HepG2 (cell line): Measurements from ENCODE around the gene RAB40C. TPM values are rescaled to one million over a fixed set of nuclear protein-coding genes. Genes with fewer than 3 reads are reported as not detected.

Experiments used
- ADNP ChIP-seq: sonication (generic); formaldehyde crosslinking; IDR thresholded peaks from 2 replicates; pipeline ENCODE4 v1.4.0; 2020; ENCODE audit warnings: missing genetic modification reagents
- CEBPB ChIP-seq: IDR thresholded peaks from 2 replicates; pipeline ENCODE4 v1.6.1; 2011; ENCODE audit warnings: low read depth, low read length, improper control_type of control experiment, borderline replicate concordance
- HHEX ChIP-seq: IDR thresholded peaks from 2 replicates; pipeline ENCODE4 v1.6.1; 2016; ENCODE audit warnings: control low read depth
- HOXA3 ChIP-seq: sonication (generic); formaldehyde crosslinking; IDR thresholded peaks from 2 replicates; pipeline ENCODE4 v1.5.0; 2020; ENCODE audit warnings: missing genetic modification reagents
- IRX3 ChIP-seq: sonication (generic); formaldehyde crosslinking; IDR thresholded peaks from 2 replicates; pipeline ENCODE4 v1.8.1; 2023; ENCODE audit warnings: mild to moderate bottlenecking, low read depth, missing genetic modification reagents, borderline replicate concordance
- KDM1A ChIP-seq: IDR thresholded peaks from 2 replicates; pipeline ENCODE4 v1.6.1; 2016; ENCODE audit warnings: missing compliant biosample characterization
- MEIS2 ChIP-seq: sonication (generic); formaldehyde crosslinking; IDR thresholded peaks from 2 replicates; pipeline ENCODE4 v1.9.0; 2021; ENCODE audit warnings: mild to moderate bottlenecking, missing genetic modification reagents
- PRMT3 ChIP-seq: sonication (generic); formaldehyde crosslinking; IDR thresholded peaks from 2 replicates; pipeline ENCODE4 v1.8.1; 2022; ENCODE audit warnings: low read depth, mild to moderate bottlenecking, moderate library complexity, missing genetic modification reagents, borderline replicate concordance
- SP1 ChIP-seq, 2 experiments: fragments of 450-650 bp in 1 of 2; sonication (generic) in 1 of 2; formaldehyde crosslinking in 1 of 2; IDR thresholded peaks; 2 replicates each; pipeline versions ENCODE4 v1.4.0 to v1.6.1; 2016 to 2020; ENCODE audit warnings: missing genetic modification reagents in 1 of 2
- TBX2 ChIP-seq: sonication (generic); formaldehyde crosslinking; IDR thresholded peaks from 2 replicates; pipeline ENCODE4 v1.5.0; 2020; ENCODE audit warnings: missing genetic modification reagents, mild to moderate bottlenecking, borderline replicate concordance
- TRAFD1 ChIP-seq: sonication (generic); formaldehyde crosslinking; IDR thresholded peaks from 2 replicates; pipeline ENCODE4 v1.5.1; 2020; ENCODE audit warnings: missing genetic modification reagents, mild to moderate bottlenecking, borderline replicate concordance
- U2AF1 ChIP-seq: fragments of 200-400 bp; formaldehyde crosslinking; optimal IDR thresholded peaks from 2 replicates; pipeline ENCODE3; 2017; ENCODE audit warnings: mild to moderate bottlenecking, low read depth, low read length
- YEATS2 ChIP-seq: sonication (generic); formaldehyde crosslinking; IDR thresholded peaks from 2 replicates; pipeline ENCODE4 v1.4.0; 2020; ENCODE audit warnings: missing genetic modification reagents, borderline replicate concordance
- ZBTB7B ChIP-seq: sonication (generic); formaldehyde crosslinking; IDR thresholded peaks from 2 replicates; pipeline ENCODE4 v1.4.0; 2020; ENCODE audit warnings: missing genetic modification reagents
- ZFAT ChIP-seq: sonication (generic); formaldehyde crosslinking; conservative IDR thresholded peaks from 2 replicates; pipeline ENCODE4 v1.8.1; 2023; ENCODE audit warnings: missing genetic modification reagents, inconsistent platforms
- ZFP36L2 ChIP-seq: sonication (generic); formaldehyde crosslinking; IDR thresholded peaks from 2 replicates; pipeline ENCODE4 v1.4.0; 2020; ENCODE audit warnings: missing genetic modification reagents
- ZNF251 ChIP-seq: sonication (generic); formaldehyde crosslinking; IDR thresholded peaks from 2 replicates; pipeline ENCODE4 v1.9.0; 2021; ENCODE audit warnings: mild to moderate bottlenecking, missing genetic modification reagents
- ZNF282 ChIP-seq: fragments of 450-650 bp; IDR thresholded peaks from 2 replicates; pipeline ENCODE4 v1.6.1; 2018; ENCODE audit not compliant: partially characterized antibody
- ZNF563 ChIP-seq: sonication (generic); formaldehyde crosslinking; IDR thresholded peaks from 2 replicates; pipeline ENCODE4 v1.8.0; 2022; ENCODE audit warnings: mild to moderate bottlenecking, moderate library complexity, missing genetic modification reagents
- ZNF646 ChIP-seq: sonication (generic); formaldehyde crosslinking; IDR thresholded peaks from 2 replicates; pipeline ENCODE4 v1.9.0; 2021; ENCODE audit warnings: mild to moderate bottlenecking, missing genetic modification reagents
- ZNF749 ChIP-seq: sonication (generic); formaldehyde crosslinking; IDR thresholded peaks from 2 replicates; pipeline ENCODE4 v1.8.0; 2022; ENCODE audit warnings: mild to moderate bottlenecking, missing genetic modification reagents, moderate library complexity, borderline replicate concordance
- ZNF768 ChIP-seq: sonication (generic); formaldehyde crosslinking; IDR thresholded peaks from 2 replicates; pipeline ENCODE4 v1.4.0; 2020; ENCODE audit warnings: missing genetic modification reagents
- polyA plus RNA-seq, 8 experiments: library from polyadenylated mRNA; depleted of rRNA in 3 of 8; stranded (reverse) in 7 of 8; unstranded in 1 of 8; fragments of >200 nt; fragmentation: Illumina TruSeq in 4 of 8; extraction: Trizol in 4 of 8; gene quantifications; 2 replicates each; pipeline versions ENCODE4 v1.2.1 to v1.2.3, GENCODE V29; 2011 to 2016; ENCODE audit warnings: low read depth in 4 of 8, missing spikeins in 1 of 8, mixed read lengths in 1 of 8; ENCODE audit not compliant: insufficient read depth in 1 of 8
- total RNA-seq, 5 experiments: library from RNA; depleted of rRNA; stranded (reverse); fragments of >200 nt; fragmentation: Illumina TruSeq; extraction: Trizol; gene quantifications; 2 replicates each; pipeline ENCODE4 v1.2.3, GENCODE V29; 2016; ENCODE audit warnings: low read depth in 1 of 5

The RAB40C gene
- total and polyA plus RNA-seq, 2 of the 13 experiments (the other 11 are each of a cell fraction or from before 2014, with no cell fraction given): 7.7 to 11.5 TPM

GRCh38 chr16:636206-637080 is 46.6 kb downstream of the RAB40C start, which contains the start of gene METTL26 (continued):
- TF ChIP-seq ZFAT (CRISPR knock-in tag) (no peak), SP1 (IDR thresholded peaks at IDR 0.05) (no peak), SP1 (CRISPR knock-in tag; IDR thresholded peaks at IDR 0.05) (peak; percentile 75), PRMT3 (CRISPR knock-in tag) (no peak; the same call in 1 of the 2 replicates), TRAFD1 (CRISPR knock-in tag) (no peak), U2AF1 (peak; percentile 39), ZNF646 (CRISPR knock-in tag) (peak; percentile 12; the same call in 1 of the 2 replicates), ZNF749 (CRISPR knock-in tag) (0 out of 2 replicates have a peak, but pooled peaks have one; percentile 24), ZFP36L2 (CRISPR knock-in tag) (no peak), ADNP (CRISPR knock-in tag) (no peak), YEATS2 (CRISPR knock-in tag) (no peak; the same call in 1 of the 2 replicates), HHEX (CRISPR knock-in tag) (no peak), ZNF768 (peak; percentile 39; the same call in 1 of the 2 replicates), TBX2 (no peak; the same call in 1 of the 2 replicates), ZNF251 (CRISPR knock-in tag) (no peak), HOXA3 (peak; percentile 82), KDM1A (CRISPR knock-in tag) (no peak; the same call in 1 of the 2 replicates), ZBTB7B (CRISPR knock-in tag) (no peak), ZNF563 (peak; percentile 79), CEBPB (no peak), ZNF282 (no peak), MEIS2 (CRISPR knock-in tag) (0 out of 2 replicates have a peak, but pooled peaks have one; percentile 33), IRX3 (CRISPR knock-in tag) (peak; percentile 78; the same call in 1 of the 2 replicates)
